ENCODE results near the gene GAS7. TPM values are rescaled to one million over a fixed set of nuclear protein-coding genes. Genes with fewer than 3 reads are reported as not detected.

Gene GAS7
- total RNA-seq, 1 donor from 2014 or later, result 47.7 TPM

DNA sequence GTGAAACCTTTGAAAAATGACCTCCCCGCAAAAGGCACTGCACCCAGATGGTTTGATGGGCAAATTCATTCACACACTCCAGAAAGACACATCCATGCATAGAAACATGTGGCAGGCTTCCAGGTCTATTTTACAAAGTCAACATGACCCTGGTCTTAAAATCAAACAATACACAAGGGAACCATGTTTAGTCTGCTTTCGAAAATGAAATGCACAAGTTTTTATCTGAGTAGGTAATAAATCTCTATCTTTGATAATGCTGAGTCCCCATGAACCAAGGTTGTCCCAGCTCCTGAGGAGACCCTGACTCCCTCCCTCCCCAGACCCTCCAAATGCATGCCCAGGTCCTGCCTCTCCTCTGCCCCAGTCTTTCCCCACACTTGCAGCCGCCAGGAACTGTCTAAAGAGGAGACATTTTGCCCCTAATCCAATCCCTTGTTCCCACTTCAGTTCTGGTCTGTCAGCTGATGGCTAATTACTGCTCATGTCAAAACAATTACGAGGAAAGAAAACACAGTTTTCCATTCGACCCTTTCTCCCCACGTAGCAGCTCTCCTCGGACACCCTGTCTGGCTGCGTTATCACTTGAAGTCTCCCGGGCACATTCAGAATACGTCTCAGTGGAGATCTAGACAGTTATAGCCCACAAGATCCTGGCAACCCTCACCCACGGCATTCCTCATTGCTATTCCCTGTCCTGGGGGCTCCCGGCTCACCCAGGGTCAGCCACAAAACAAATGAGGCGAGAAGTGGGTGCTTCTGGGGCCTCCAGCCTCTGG is 224.5 kb downstream of the GAS7 start:
- Mint-ChIP-seq H3K27me3 (ENCODE audit: low read depth) (no peaks in the 10 kb centered on the region), H3K9me3 (no peaks in the 10 kb centered on the region), H3K27ac (peak overlapping the region; percentile 84), H3K36me3 (no peaks in the 10 kb centered on the region), H3K4me1 (peaks cover 41% of the 10 kb centered on the region), H3K4me3 (peak overlapping the region; percentile 39)
- no peak for TF ChIP-seq CTCF (IDR thresholded peaks at IDR 0.05; ENCODE audit: unreplicated experiment)
- no peak for DNase-seq (ENCODE audit: low spot score in 2 of 2, unreplicated experiment in 2 of 2)

GRCh38 chr17:9971991-9972390 is 226.4 kb downstream of the GAS7 start:
- H3K4me1 Mint-ChIP-seq, result peaks cover 43% of the 10 kb centered on the region
- H3K27me3 Mint-ChIP-seq (ENCODE audit: low read depth), result no peaks in the 10 kb centered on the region
- H3K36me3 Mint-ChIP-seq, result no peaks in the 10 kb centered on the region
- TF ChIP-seq CTCF (IDR thresholded peaks at IDR 0.05; ENCODE audit: unreplicated experiment), result no peak
- peak overlapping the region; percentile 70 for H3K27ac Mint-ChIP-seq
- H3K9me3 Mint-ChIP-seq, result no peaks in the 10 kb centered on the region
- peak in 1 of 2 experiments; percentile 70 for DNase-seq (ENCODE audit: low spot score in 2 of 2, unreplicated experiment in 2 of 2)
- H3K4me3 Mint-ChIP-seq, result no peak overlapping the region

DNA sequence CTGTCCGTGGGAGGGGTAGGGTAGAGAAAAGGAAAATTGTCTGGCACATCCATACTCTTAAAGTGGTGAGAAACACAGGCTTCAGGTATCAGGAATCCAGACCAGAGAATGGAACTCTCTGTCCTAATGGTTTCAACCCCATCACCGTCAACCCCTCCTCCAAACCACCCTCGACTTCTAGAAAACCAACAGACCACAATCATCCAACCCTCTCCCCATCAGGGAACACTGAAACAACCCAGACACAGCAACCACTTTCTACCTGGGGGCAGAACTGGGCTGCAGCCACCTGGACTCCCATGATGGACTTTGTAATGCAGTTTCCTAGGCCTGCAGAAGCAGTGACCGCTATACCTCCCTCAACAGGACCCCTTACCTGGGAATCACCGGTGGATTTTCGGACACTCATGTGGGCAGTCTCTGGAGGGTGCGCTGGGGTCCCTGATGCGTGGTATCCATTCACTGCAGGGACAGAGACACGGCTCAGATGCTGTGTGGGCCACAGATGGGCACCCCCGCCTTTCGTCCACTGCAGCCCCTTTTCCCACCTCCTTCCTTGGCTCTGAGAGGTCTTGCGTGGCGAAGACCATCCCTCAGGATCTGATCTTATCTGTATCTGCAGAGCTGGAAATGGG is 229.0 kb downstream of the GAS7 start:
- Mint-ChIP-seq H3K9me3 (no peaks in the 10 kb centered on the region), H3K36me3 (no peaks in the 10 kb centered on the region), H3K4me1 (peaks cover 40% of the 10 kb centered on the region), H3K4me3 (no peak overlapping the region), H3K27me3 (ENCODE audit: low read depth) (no peaks in the 10 kb centered on the region), H3K27ac (no peak overlapping the region)
- no peak for DNase-seq (ENCODE audit: low spot score in 2 of 2, unreplicated experiment in 2 of 2)
- TF ChIP-seq CTCF (IDR thresholded peaks at IDR 0.05; ENCODE audit: unreplicated experiment), result no peak

- no peak for DNase-seq (ENCODE audit: low spot score in 2 of 2, unreplicated experiment in 2 of 2)
- H3K27ac Mint-ChIP-seq, result no peak overlapping the region
- no peak for TF ChIP-seq CTCF (IDR thresholded peaks at IDR 0.05; ENCODE audit: unreplicated experiment)
- no peak overlapping the region for H3K4me3 Mint-ChIP-seq
- peaks cover 35% of the 10 kb centered on the region for H3K4me1 Mint-ChIP-seq
- H3K9me3 Mint-ChIP-seq, result no peaks in the 10 kb centered on the region
- no peaks in the 10 kb centered on the region for H3K36me3 Mint-ChIP-seq
- no peaks in the 10 kb centered on the region for H3K27me3 Mint-ChIP-seq (ENCODE audit: low read depth)
These were observed 229.5 kb downstream of the GAS7 start for GRCh38 chr17:9968881-9969280.

DNA sequence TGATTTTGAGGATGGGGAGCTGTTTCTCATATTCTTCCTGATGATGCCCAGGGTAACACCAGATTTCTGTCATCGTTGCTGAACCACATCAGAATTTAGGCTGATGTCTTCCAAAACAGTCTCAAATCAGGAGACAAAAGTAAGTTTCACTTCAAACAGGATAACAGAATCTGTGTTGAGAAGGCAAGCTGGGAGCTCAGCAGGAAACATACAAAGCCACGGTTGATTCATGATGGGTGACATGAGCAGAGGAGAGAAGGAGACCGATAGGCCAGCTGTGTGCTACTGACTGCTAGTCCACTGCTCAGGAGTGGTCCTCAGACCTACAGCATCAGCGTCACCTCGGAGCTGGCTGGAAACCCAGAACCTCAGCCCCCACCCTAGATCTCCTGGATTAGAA is 230.4 kb downstream of the GAS7 start:
- H3K9me3 Mint-ChIP-seq, result no peaks in the 10 kb centered on the region
- TF ChIP-seq CTCF (IDR thresholded peaks at IDR 0.05; ENCODE audit: unreplicated experiment), result no peak
- no peak overlapping the region for H3K27ac Mint-ChIP-seq
- no peaks in the 10 kb centered on the region for H3K27me3 Mint-ChIP-seq (ENCODE audit: low read depth)
- H3K4me1 Mint-ChIP-seq, result peaks cover 28% of the 10 kb centered on the region
- H3K4me3 Mint-ChIP-seq, result no peak overlapping the region
- DNase-seq (ENCODE audit: low spot score in 2 of 2, unreplicated experiment in 2 of 2), result no peak
- H3K36me3 Mint-ChIP-seq, result no peaks in the 10 kb centered on the region
